NCI-H146 treated with DMSO at 0.1 percent for 48 hours (cell line): ENCODE measurements around the gene HSD3B1.
"Not testable (repeated sequence)": the region's sequence is repeated elsewhere in the genome, so short reads cannot be mapped to it uniquely, and the experiment has no call there.

Source experiments
- DNase-seq: peaks from one replicate; lab custom pipeline; 2025; ENCODE audit not compliant: unreplicated experiment; lab: John Stamatoyannopoulos, UW

Gene HSD3B1

GRCh38 chr1:119553302-119554071, 46.5 kb downstream of the HSD3B1 start:
- DNase-seq, result not testable (repeated sequence)

- DNase-seq, result peak; percentile 90
Observed at GRCh38 chr1:119554183-119554582, 47.2 kb downstream of the HSD3B1 start.

GRCh38 chr1:119556423-119556822, 49.4 kb downstream of the HSD3B1 start:
- no peak for DNase-seq

GRCh38 chr1:119560402-119560801, 53.4 kb downstream of the HSD3B1 start:
- DNase-seq, result not testable (repeated sequence)

GRCh38 chr1:119564548-119564947, 57.5 kb downstream of the HSD3B1 start:
- DNase-seq, result no peak
